Esophagus squamous epithelium (tissue), 4 donors: Measurements from ENCODE around the gene IL20RA.

ENCODE experiments used
- CTCF ChIP-seq, 6 experiments: fragments of 450-650 bp in 4 of 6; fragments of 200-600 bp in 2 of 6; sonication (generic) in 2 of 6; IDR thresholded peaks; one replicate each; pipeline ENCODE4 v1.5.1; 2016 to 2019; ENCODE audit warnings: antibody characterized with exemption in 6 of 6, mild to moderate bottlenecking in 4 of 6, moderate library complexity in 4 of 6
- POLR2A ChIP-seq, 4 donors: fragments of 450-650 bp; IDR thresholded peaks; one replicate each; pipeline ENCODE4 v1.6.1; 2017; ENCODE audit warnings: antibody characterized with exemption in 4 of 4, mild to moderate bottlenecking in 4 of 4, moderate library complexity in 3 of 4

- no peak for TF ChIP-seq POLR2A (IDR thresholded peaks at IDR 0.05)
- no peak for TF ChIP-seq CTCF (IDR thresholded peaks at IDR 0.05)
These were observed 22.6 kb upstream of the IL20RA start for GRCh38 chr6:137067399-137067798.
